Keratinocyte (primary cell): ENCODE data around the gene STK32B. TPM values are rescaled to one million over a fixed set of nuclear protein-coding genes. Genes with fewer than 3 reads are reported as not detected.

Source experiments
- DNase-seq: peaks from one replicate; pipeline ENCODE4 v3.0.0-alpha.2; 2011; ENCODE audit warnings: low read depth, missing footprints, low spot score
- FAIRE-seq: peaks from 2 replicates; lab custom pipeline; 2011; peaks lifted over from hg19 to GRCh38; lab: Jason Lieb, UNC
- H2AFZ ChIP-seq: 2 replicates; pipeline ENCODE4 v1.6.0; 2012; ENCODE audit warnings: low read length, control low read depth, inconsistent platforms; ENCODE audit not compliant: control insufficient read depth
- H3K27ac ChIP-seq: 2 replicates; pipeline ENCODE4 v1.5.1; 2011; ENCODE audit warnings: low read length; ENCODE audit not compliant: control insufficient read depth, insufficient read depth
- H3K27me3 ChIP-seq: 3 replicates; pipeline ENCODE4 v1.6.0; 2011; ENCODE audit warnings: low read length; ENCODE audit not compliant: control insufficient read depth, insufficient read depth; ENCODE audit errors: extremely low read depth
- H3K36me3 ChIP-seq, 2 experiments: 2 replicates in 1 of 2; 3 replicates in 1 of 2; pipeline ENCODE4 v1.5.1; 2011; ENCODE audit warnings: low read length in 2 of 2, mild to moderate bottlenecking in 1 of 2; ENCODE audit not compliant: control insufficient read depth in 2 of 2, insufficient read depth in 2 of 2; ENCODE audit errors: extremely low read depth in 1 of 2
- H3K4me1 ChIP-seq: 3 replicates; pipeline ENCODE4 v1.5.1; 2011; ENCODE audit warnings: low read length; ENCODE audit not compliant: control insufficient read depth, insufficient read depth; ENCODE audit errors: extremely low read depth
- H3K4me2 ChIP-seq: 3 replicates; pipeline ENCODE4 v1.6.0; 2011; ENCODE audit warnings: low read depth, low read length; ENCODE audit not compliant: control insufficient read depth, insufficient read depth; ENCODE audit errors: extremely low read depth
- H3K4me3 ChIP-seq, 3 experiments: fragments of 200-600 bp in 1 of 3; sonication (generic) in 1 of 3; 2 replicates in 2 of 3; 3 replicates in 1 of 3; pipeline ENCODE4 v1.5.1; 2011 to 2016; ENCODE audit warnings: low read length in 3 of 3, mild to moderate bottlenecking in 3 of 3, control low read depth in 2 of 3, inconsistent platforms in 1 of 3, low read depth in 1 of 3, mixed read lengths in 1 of 3, mixed run types in 1 of 3, moderate library complexity in 1 of 3; ENCODE audit not compliant: control insufficient read depth in 2 of 3, insufficient read depth in 2 of 3; ENCODE audit errors: extremely low read depth in 1 of 3
- H3K79me2 ChIP-seq: 2 replicates; pipeline ENCODE4 v1.6.0; 2012; ENCODE audit warnings: low read length; ENCODE audit not compliant: control insufficient read depth, insufficient read depth
- H3K9ac ChIP-seq: 3 replicates; pipeline ENCODE4 v1.6.0; 2011; ENCODE audit warnings: low read length; ENCODE audit not compliant: control insufficient read depth, insufficient read depth; ENCODE audit errors: extremely low read depth
- H3K9me1 ChIP-seq: 3 replicates; pipeline ENCODE4 v1.6.0; 2011; ENCODE audit warnings: low read length; ENCODE audit not compliant: control insufficient read depth, insufficient read depth; ENCODE audit errors: extremely low read depth
- H3K9me3 ChIP-seq: 2 replicates; pipeline ENCODE4 v1.5.1; 2012; ENCODE audit warnings: low read depth, low read length; ENCODE audit not compliant: control insufficient read depth
- H4K20me1 ChIP-seq: 3 replicates; pipeline ENCODE4 v1.6.0; 2011; ENCODE audit warnings: low read length; ENCODE audit not compliant: control insufficient read depth, insufficient read depth; ENCODE audit errors: extremely low read depth
- CTCF ChIP-seq, 3 experiments: IDR thresholded peaks in 1 of 3; conservative IDR thresholded peaks in 1 of 3; optimal IDR thresholded peaks in 1 of 3; 2 replicates in 2 of 3; 3 replicates in 1 of 3; pipeline versions ENCODE3 to v1.5.1; 2011; ENCODE audit warnings: low read length in 3 of 3, mild to moderate bottlenecking in 3 of 3, moderate library complexity in 2 of 3, control low read depth in 1 of 3, inconsistent platforms in 1 of 3; ENCODE audit not compliant: insufficient read depth in 2 of 3; ENCODE audit errors: extremely low read depth in 1 of 3
- EZH2 ChIP-seq: IDR thresholded peaks from one replicate; pipeline ENCODE4 v1.6.1; 2012; ENCODE audit warnings: inconsistent platforms, mild to moderate bottlenecking, low read length, moderate library complexity
- dilution Hi-C: fragments of 300-500 bp; cut with MboI; formaldehyde crosslinking; loops from one replicate; pipeline ENCODE4 v1.7.0; 2020; ENCODE audit warnings: low sequenced_read_pairs; ENCODE audit not compliant: extremely low pct_ligation_motif_present
- polyA plus RNA-seq, 5 experiments: library from polyadenylated mRNA; depleted of rRNA in 3 of 5; stranded (reverse) in 3 of 5; stranded (forward) in 1 of 5; unstranded in 1 of 5; fragments of >200 nt; gene quantifications; 1 replicate in 1 of 5; 2 replicates in 3 of 5; 3 replicates in 1 of 5; pipeline versions ENCODE4 v1.2.1 to v1.2.3, GENCODE V29; 2011 to 2012; ENCODE audit warnings: missing spikeins in 2 of 5, low read depth in 1 of 5, low replicate concordance in 1 of 5

The STK32B gene
- polyA plus RNA-seq, 1 donor (not counting 4 experiments of a cell fraction or from before 2014, with no cell fraction given): 3.4 TPM

GRCh38 chr4:5337731-5338130 lies 286.5 kb downstream of the STK32B start:
- H4K20me1 ChIP-seq: no peaks in the 10 kb centered on the region
- H3K79me2 ChIP-seq: no peaks in the 10 kb centered on the region
- no peaks in the 10 kb centered on the region for H3K27me3 ChIP-seq
- FAIRE-seq (no peak), DNase-seq (no peak)
- no peaks in the 10 kb centered on the region for H3K36me3 ChIP-seq
- H3K4me2 ChIP-seq: no peak overlapping the region
- H3K4me1 ChIP-seq: no peaks in the 10 kb centered on the region
- dilution Hi-C loops: no loop called here
- H3K9me3 ChIP-seq: no peaks in the 10 kb centered on the region
- no peak overlapping the region for H3K9ac ChIP-seq
- no peak for TF ChIP-seq EZH2
- no peak overlapping the region for H2AFZ ChIP-seq
- H3K9me1 ChIP-seq: no peaks in the 10 kb centered on the region
- no peak overlapping the region for H3K27ac ChIP-seq
- no peak overlapping the region for H3K4me3 ChIP-seq

- no peaks in the 10 kb centered on the region for H3K9me1 ChIP-seq
- no peak overlapping the region for H3K4me3 ChIP-seq
- no peaks in the 10 kb centered on the region for H3K9me3 ChIP-seq
- no peak for DNase-seq
- H3K36me3 ChIP-seq: no peaks in the 10 kb centered on the region
- no peaks in the 10 kb centered on the region for H3K27me3 ChIP-seq
- no peaks in the 10 kb centered on the region for H3K4me1 ChIP-seq
- no peak for TF ChIP-seq CTCF (optimal IDR thresholded peaks at IDR 0.05 in 1 of 3, IDR thresholded peaks at IDR 0.05 in 1 of 3, conservative IDR thresholded peaks at IDR 0.05 in 1 of 3; ENCODE audit: extremely low read depth in 1 of 3, insufficient read depth in 2 of 3, low read length in 3 of 3)
- TF ChIP-seq EZH2: no peak
- H3K9ac ChIP-seq: no peak overlapping the region
- H3K27ac ChIP-seq: no peak overlapping the region
- no peak overlapping the region for H3K4me2 ChIP-seq
- FAIRE-seq: no peak
- dilution Hi-C loops: no loop called here
- no peaks in the 10 kb centered on the region for H3K79me2 ChIP-seq
- no peaks in the 10 kb centered on the region for H4K20me1 ChIP-seq
- H2AFZ ChIP-seq: no peak overlapping the region
Measured at GRCh38 chr4:5338531-5338930, 287.3 kb downstream of the STK32B start.

GRCh38 chr4:5340991-5341451 lies 289.7 kb downstream of the STK32B start:
- DNase-seq (no peak), FAIRE-seq (no peak)
- Histone ChIP-seq H3K36me3 (no peaks in the 10 kb centered on the region), H3K27ac (no peak overlapping the region), H3K4me3 (no peak overlapping the region), H2AFZ (no peak overlapping the region), H3K9ac (no peak overlapping the region), H3K27me3 (no peaks in the 10 kb centered on the region), H3K4me1 (no peaks in the 10 kb centered on the region), H3K9me1 (no peaks in the 10 kb centered on the region), H3K4me2 (no peak overlapping the region), H3K9me3 (no peaks in the 10 kb centered on the region), H4K20me1 (no peaks in the 10 kb centered on the region), H3K79me2 (no peaks in the 10 kb centered on the region)
- no peak for TF ChIP-seq EZH2
- no peak for TF ChIP-seq CTCF (optimal IDR thresholded peaks at IDR 0.05 in 1 of 3, IDR thresholded peaks at IDR 0.05 in 1 of 3, conservative IDR thresholded peaks at IDR 0.05 in 1 of 3; ENCODE audit: extremely low read depth in 1 of 3, insufficient read depth in 2 of 3, low read length in 3 of 3)
- dilution Hi-C loops: no loop called here
